GM12878 (cell line): ENCODE results near the gene MSMB. TPM values are rescaled to one million over a fixed set of nuclear protein-coding genes. Genes with fewer than 3 reads are reported as not detected.
A peak's percentile ranks its signal among the peaks of the same experiment; 100 is the strongest.

Experiments
- ATAC-seq: fragments of 200-7000 bp; cut with Tn5 transposase; 3 replicates; pipeline ENCODE4 v1.9.1; 2020; ENCODE audit warnings: mild to moderate bottlenecking, moderate library complexity
- BruUV-seq: library from RNA; stranded (reverse); fragments of 400-500 nt; replicated peaks from 2 replicates; lab custom pipeline; 2021; lab: Mats Ljungman, UMichigan
- CTCF ChIA-PET: fragments of 300-600 bp; sonication (Branson Sonifier 250); formaldehyde crosslinking; extraction: SDS; loops from one replicate; lab custom pipeline; 2021; ENCODE audit warnings: inconsistent platforms; lab: Yijun Ruan, JAX
- POLR2A ChIA-PET: fragments of 350-600 bp; formaldehyde crosslinking; extraction: SDS; loops from one replicate; lab custom pipeline; 2021; ENCODE audit warnings: inconsistent platforms; lab: Charles Lee
- RAD21 ChIA-PET: fragments of 300-600 bp; sonication (Branson Sonifier 250); formaldehyde crosslinking; loops from one replicate; lab custom pipeline; 2023; ENCODE audit warnings: antibody characterized with exemption; ENCODE audit not compliant: unreplicated experiment; lab: Charles Lee
- SMC1A ChIA-PET: fragments of 300-600 bp; sonication (Branson Sonifier 250); formaldehyde crosslinking; loops from one replicate; lab custom pipeline; 2023; ENCODE audit not compliant: unreplicated experiment, uncharacterized antibody; lab: Charles Lee
- DNase-seq: peaks from one replicate; pipeline ENCODE4 v3.0.0-alpha.2; 2011; ENCODE audit warnings: low read depth, low spot score
- FAIRE-seq: peaks from 3 replicates; lab custom pipeline; 2011; peaks lifted over from hg19 to GRCh38; lab: Jason Lieb, UNC
- H2AFZ ChIP-seq: 2 replicates; pipeline ENCODE4 v1.6.0; 2011; ENCODE audit warnings: low read depth, low read length, control low read depth; ENCODE audit not compliant: control insufficient read depth
- H3K27ac ChIP-seq: 2 replicates; pipeline ENCODE4 v1.5.1; 2011; ENCODE audit warnings: control low read depth; ENCODE audit not compliant: control insufficient read depth, insufficient read depth
- H3K27me3 ChIP-seq, 2 experiments: replicated peaks in 1 of 2; 2 replicates each; pipeline versions ENCODE4 v1.6.0 to v1.6.1; 2011; ENCODE audit warnings: low read length in 1 of 2; ENCODE audit not compliant: control insufficient read depth in 2 of 2, insufficient read depth in 2 of 2
- H3K36me3 ChIP-seq, 2 experiments: 2 replicates each; pipeline ENCODE4 v1.5.1; 2011; ENCODE audit warnings: low read length in 1 of 2; ENCODE audit not compliant: control insufficient read depth in 2 of 2, insufficient read depth in 2 of 2
- H3K4me1 ChIP-seq: 2 replicates; pipeline ENCODE4 v1.6.1; 2011; ENCODE audit warnings: mild to moderate bottlenecking, low read length, moderate library complexity, mixed read lengths; ENCODE audit not compliant: control insufficient read depth, insufficient read depth
- H3K4me2 ChIP-seq: 2 replicates; pipeline ENCODE4 v1.6.0; 2011; ENCODE audit warnings: control low read depth; ENCODE audit not compliant: control insufficient read depth, insufficient read depth
- H3K4me3 ChIP-seq: fragments of 200-600 bp; sonication (generic); 2 replicates; pipeline ENCODE4 v1.5.1; 2016
- H3K79me2 ChIP-seq: 2 replicates; pipeline ENCODE4 v1.6.0; 2011; ENCODE audit warnings: low read length; ENCODE audit not compliant: control insufficient read depth, insufficient read depth
- H3K9ac ChIP-seq: 2 replicates; pipeline ENCODE4 v1.8.0; 2011; ENCODE audit warnings: low read length, control low read depth, mixed read lengths; ENCODE audit not compliant: control insufficient read depth, insufficient read depth
- H3K9me3 ChIP-seq: replicated peaks from 3 replicates; pipeline ENCODE4 v1.5.1; 2011; ENCODE audit warnings: mild to moderate bottlenecking, low read length; ENCODE audit not compliant: control insufficient read depth, insufficient read depth
- H4K20me1 ChIP-seq: 2 replicates; pipeline ENCODE4 v1.6.0; 2011; ENCODE audit not compliant: control insufficient read depth, insufficient read depth
- CREM ChIP-seq: IDR thresholded peaks from 2 replicates; pipeline ENCODE4 v1.6.1; 2014; ENCODE audit warnings: antibody characterized with exemption, low read depth
- ESRRA ChIP-seq: IDR thresholded peaks from 2 replicates; pipeline ENCODE4 v1.6.1; 2012; ENCODE audit warnings: mild to moderate bottlenecking, low read length, improper control_type of control experiment
- PKNOX1 ChIP-seq: fragments of 450-650 bp; IDR thresholded peaks from 2 replicates; pipeline ENCODE4 v1.6.1; 2016; ENCODE audit warnings: mild to moderate bottlenecking
- SKIL ChIP-seq: fragments of 450-650 bp; IDR thresholded peaks from 2 replicates; pipeline ENCODE4 v1.6.1; 2017; ENCODE audit warnings: mild to moderate bottlenecking, low read depth, inconsistent platforms; ENCODE audit not compliant: poor library complexity, severe bottlenecking
- WRNIP1 ChIP-seq: IDR thresholded peaks from 2 replicates; pipeline ENCODE4 v1.6.1; 2011; ENCODE audit warnings: low read depth, low read length, improper control_type of control experiment, borderline replicate concordance
- YBX1 ChIP-seq: fragments of 450-650 bp; IDR thresholded peaks from 2 replicates; pipeline ENCODE4 v1.6.1; 2016; ENCODE audit warnings: antibody characterized with exemption
- ZNF592 ChIP-seq: fragments of 450-650 bp; IDR thresholded peaks from 2 replicates; pipeline ENCODE4 v1.6.1; 2017; ENCODE audit warnings: mild to moderate bottlenecking, moderate library complexity
- ZNF622 ChIP-seq: fragments of 450-650 bp; IDR thresholded peaks from 2 replicates; pipeline ENCODE4 v1.6.1; 2017; ENCODE audit warnings: mild to moderate bottlenecking, inconsistent platforms
- WGBS: methylation state at CpG from one replicate; pipeline ENCODE4 v1.1.6; 2016; ENCODE audit warnings: low lambda C conversion rate; ENCODE audit not compliant: insufficient replicate concordance, insufficient coverage; ENCODE audit errors: missing lambda C conversion rate; 5-methylcytosine and 5-hydroxymethylcytosine counted together
- in situ Hi-C: fragments of 300-500 bp; cut with MboI; formaldehyde crosslinking; loops from 9 replicates; pipeline ENCODE4 v1.14.3; 2018; ENCODE audit warnings: mixed read lengths
- intact Hi-C: fragments of 100-400 bp; cut with micrococcal nuclease; formaldehyde crosslinking; loops from one replicate; pipeline ENCODE4 v1.14.2; 2022; ENCODE audit not compliant: unreplicated experiment
- polyA plus RNA-seq, 11 experiments: library from polyadenylated mRNA; depleted of rRNA in 4 of 11; unstranded in 6 of 11; stranded (reverse) in 5 of 11; fragments of >200 nt; fragmentation: Nextera tagmentation in 4 of 11; fragmentation: Illumina TruSeq in 1 of 11; extraction: Ambion mirVana in 4 of 11; extraction: Trizol in 1 of 11; gene quantifications; 1 replicate in 1 of 11; 2 replicates in 10 of 11; pipeline versions ENCODE4 v1.2.1 to v1.2.3, GENCODE V29; 2011 to 2016; ENCODE audit warnings: inconsistent platforms in 2 of 11, missing spikeins in 2 of 11, low read depth in 1 of 11
- total RNA-seq, 4 experiments: library from RNA; depleted of rRNA in 3 of 4; stranded (reverse); fragments of >200 nt in 3 of 4; fragmentation: Illumina TruSeq in 1 of 4; extraction: Trizol in 1 of 4; gene quantifications; 2 replicates each; pipeline versions ENCODE4 v1.2.1 to v1.2.3, GENCODE V29; 2013 to 2021
- TF ChIP-seq, protein P1 (sequence below): fragments of 450-650 bp; IDR thresholded peaks from 2 replicates; pipeline ENCODE4 v1.6.1; 2016; ENCODE audit warnings: mild to moderate bottlenecking, moderate library complexity, borderline replicate concordance
- TF ChIP-seq, protein P2 (sequence below): fragments of 450-650 bp; IDR thresholded peaks from 2 replicates; pipeline ENCODE4 v1.6.1; 2017; ENCODE audit warnings: borderline replicate concordance

MSMB gene
- total and polyA plus RNA-seq, 10 of the 15 experiments (the other 5 are each of a cell fraction or from before 2014, with no cell fraction given) = not detected

GRCh38 chr10:46091080-46091827, 45.2 kb upstream of the MSMB start:
- FAIRE-seq (no peak), ATAC-seq (peak; percentile 19), DNase-seq (no peak)
- SMC1A ChIA-PET = no interaction called here
- no peak overlapping the region for H3K4me3 ChIP-seq
- intact Hi-C loops = no loop called here
- H3K9ac ChIP-seq = no peak overlapping the region
- no peaks in the 10 kb centered on the region for H3K79me2 ChIP-seq
- in situ Hi-C loops = no loop called here
- WGBS = 64% methylated on average over 9 of the region's 9 CpGs
- no peak overlapping the region for H3K27ac ChIP-seq
- CTCF ChIA-PET = no interaction called here
- no peaks in the 10 kb centered on the region for H4K20me1 ChIP-seq
- no peaks in the 10 kb centered on the region for H3K9me3 ChIP-seq
- H3K36me3 ChIP-seq = no peaks in the 10 kb centered on the region
- RAD21 ChIA-PET = no interaction called here
- no peak overlapping the region for H3K4me2 ChIP-seq
- POLR2A ChIA-PET = no interaction called here
- H3K4me1 ChIP-seq = peaks cover 18% of the 10 kb centered on the region
- H3K27me3 ChIP-seq = no peaks in the 10 kb centered on the region
- BruUV-seq = no TSS peak
- H2AFZ ChIP-seq = peak overlapping the region; percentile 9
- TF ChIP-seq ZNF622 = no peak
- TF ChIP-seq SKIL = no peak
- no peak for TF ChIP-seq ESRRA
- TF ChIP-seq, protein P1, sequence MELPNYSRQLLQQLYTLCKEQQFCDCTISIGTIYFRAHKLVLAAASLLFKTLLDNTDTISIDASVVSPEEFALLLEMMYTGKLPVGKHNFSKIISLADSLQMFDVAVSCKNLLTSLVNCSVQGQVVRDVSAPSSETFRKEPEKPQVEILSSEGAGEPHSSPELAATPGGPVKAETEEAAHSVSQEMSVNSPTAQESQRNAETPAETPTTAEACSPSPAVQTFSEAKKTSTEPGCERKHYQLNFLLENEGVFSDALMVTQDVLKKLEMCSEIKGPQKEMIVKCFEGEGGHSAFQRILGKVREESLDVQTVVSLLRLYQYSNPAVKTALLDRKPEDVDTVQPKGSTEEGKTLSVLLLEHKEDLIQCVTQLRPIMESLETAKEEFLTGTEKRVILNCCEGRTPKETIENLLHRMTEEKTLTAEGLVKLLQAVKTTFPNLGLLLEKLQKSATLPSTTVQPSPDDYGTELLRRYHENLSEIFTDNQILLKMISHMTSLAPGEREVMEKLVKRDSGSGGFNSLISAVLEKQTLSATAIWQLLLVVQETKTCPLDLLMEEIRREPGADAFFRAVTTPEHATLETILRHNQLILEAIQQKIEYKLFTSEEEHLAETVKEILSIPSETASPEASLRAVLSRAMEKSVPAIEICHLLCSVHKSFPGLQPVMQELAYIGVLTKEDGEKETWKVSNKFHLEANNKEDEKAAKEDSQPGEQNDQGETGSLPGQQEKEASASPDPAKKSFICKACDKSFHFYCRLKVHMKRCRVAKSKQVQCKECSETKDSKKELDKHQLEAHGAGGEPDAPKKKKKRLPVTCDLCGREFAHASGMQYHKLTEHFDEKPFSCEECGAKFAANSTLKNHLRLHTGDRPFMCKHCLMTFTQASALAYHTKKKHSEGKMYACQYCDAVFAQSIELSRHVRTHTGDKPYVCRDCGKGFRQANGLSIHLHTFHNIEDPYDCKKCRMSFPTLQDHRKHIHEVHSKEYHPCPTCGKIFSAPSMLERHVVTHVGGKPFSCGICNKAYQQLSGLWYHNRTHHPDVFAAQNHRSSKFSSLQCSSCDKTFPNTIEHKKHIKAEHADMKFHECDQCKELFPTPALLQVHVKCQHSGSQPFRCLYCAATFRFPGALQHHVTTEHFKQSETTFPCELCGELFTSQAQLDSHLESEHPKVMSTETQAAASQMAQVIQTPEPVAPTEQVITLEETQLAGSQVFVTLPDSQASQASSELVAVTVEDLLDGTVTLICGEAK = no peak
- no peak for TF ChIP-seq PKNOX1
- TF ChIP-seq ZNF592 = no peak
- no peak for TF ChIP-seq YBX1
- TF ChIP-seq CREM = no peak
- TF ChIP-seq WRNIP1 = no peak
- TF ChIP-seq, protein P2, sequence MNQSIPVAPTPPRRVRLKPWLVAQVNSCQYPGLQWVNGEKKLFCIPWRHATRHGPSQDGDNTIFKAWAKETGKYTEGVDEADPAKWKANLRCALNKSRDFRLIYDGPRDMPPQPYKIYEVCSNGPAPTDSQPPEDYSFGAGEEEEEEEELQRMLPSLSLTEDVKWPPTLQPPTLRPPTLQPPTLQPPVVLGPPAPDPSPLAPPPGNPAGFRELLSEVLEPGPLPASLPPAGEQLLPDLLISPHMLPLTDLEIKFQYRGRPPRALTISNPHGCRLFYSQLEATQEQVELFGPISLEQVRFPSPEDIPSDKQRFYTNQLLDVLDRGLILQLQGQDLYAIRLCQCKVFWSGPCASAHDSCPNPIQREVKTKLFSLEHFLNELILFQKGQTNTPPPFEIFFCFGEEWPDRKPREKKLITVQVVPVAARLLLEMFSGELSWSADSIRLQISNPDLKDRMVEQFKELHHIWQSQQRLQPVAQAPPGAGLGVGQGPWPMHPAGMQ = no peak
